Aorta (tissue), 5 donors: Measurements from ENCODE around the gene KIF7. TPM values are rescaled to one million over a fixed set of nuclear protein-coding genes. Genes with fewer than 3 reads are reported as not detected.
A peak's percentile ranks its signal among the peaks of the same experiment; 100 is the strongest.

Source experiments
- ATAC-seq: fragments of 200-7000 bp; cut with Tn5 transposase; one replicate; pipeline ENCODE4 v1.9.1; 2022; ENCODE audit warnings: moderate library complexity; ENCODE audit not compliant: low FRiP score
- DNase-seq, 2 donors: peaks; one replicate each; pipeline ENCODE4 v3.0.0-alpha.2; 2020
- H3K27ac ChIP-seq, 2 donors: one replicate each; pipeline ENCODE4 v1.5.1; 2013; ENCODE audit warnings: low read length in 2 of 2, mild to moderate bottlenecking in 2 of 2, moderate library complexity in 2 of 2, control low read depth in 1 of 2, inconsistent platforms in 1 of 2, low read depth in 1 of 2
- H3K27me3 ChIP-seq, 2 donors: one replicate each; pipeline ENCODE4 v1.6.1; 2013; ENCODE audit warnings: control low read depth in 1 of 2, low read length in 1 of 2, mild to moderate bottlenecking in 1 of 2, moderate library complexity in 1 of 2; ENCODE audit not compliant: insufficient read depth in 2 of 2, control insufficient read depth in 1 of 2
- H3K36me3 ChIP-seq, 2 donors: one replicate each; pipeline ENCODE4 v1.6.1; 2013; ENCODE audit warnings: control low read depth in 1 of 2, low read length in 1 of 2, mild to moderate bottlenecking in 1 of 2; ENCODE audit not compliant: insufficient read depth in 2 of 2, control insufficient read depth in 1 of 2
- H3K4me1 ChIP-seq, 2 donors: one replicate each; pipeline ENCODE4 v1.6.1; 2013; ENCODE audit warnings: low read length in 2 of 2, control low read depth in 1 of 2, mild to moderate bottlenecking in 1 of 2, moderate library complexity in 1 of 2; ENCODE audit not compliant: insufficient read depth in 2 of 2, control insufficient read depth in 1 of 2
- H3K4me3 ChIP-seq, 2 donors: one replicate each; pipeline ENCODE4 v1.5.1; 2013; ENCODE audit warnings: low read length in 2 of 2, control low read depth in 1 of 2, mild to moderate bottlenecking in 1 of 2
- H3K9me3 ChIP-seq: one replicate; pipeline ENCODE4 v1.6.1; 2013; ENCODE audit warnings: mild to moderate bottlenecking, low read length; ENCODE audit not compliant: control insufficient read depth
- WGBS, 2 donors: extraction: QIAGEN DNeasy Blood & Tissue Kit; methylation state at CpG; one replicate each; pipeline ENCODE4 v1.1.7; 2013; 5-methylcytosine and 5-hydroxymethylcytosine counted together
- intact Hi-C, 2 donors: fragments of 100-400 bp; cut with DNase I; formaldehyde crosslinking; loops; one replicate each; pipeline versions ENCODE4 v1.14.2 to v1.15.0; 2022
- long read RNA-seq, 2 donors: library from polyadenylated mRNA; unstranded; transcript quantifications; one replicate each; pipeline ENCODE4 v2.0.0, GENCODE V29; 2020 to 2021
- polyA plus RNA-seq, 2 donors: library from polyadenylated mRNA; stranded (reverse); fragments of 200-250 nt; gene quantifications; one replicate each; pipeline ENCODE4 v1.2.3, GENCODE V29; 2013
- total RNA-seq, 2 donors: library from RNA; stranded (reverse); fragmentation: NEBNext Ultra II Directional; extraction: Animal tissue kit (Norgen Biotek cat#: 25700); gene quantifications; one replicate each; pipeline ENCODE4 v1.2.1, GENCODE V29; 2021
- donor health status: healthy with polysubstance abuse.
- donor health status: Bipolar disorder and iron deficiency.
- donor health status: DM: no; HTN: no; CAD: no.
- donor health status: DM: no; HTN: no; CAD: no.
- donor health status: DM: yes; HTN: yes; CAD: no.

KIF7 gene, protein sequence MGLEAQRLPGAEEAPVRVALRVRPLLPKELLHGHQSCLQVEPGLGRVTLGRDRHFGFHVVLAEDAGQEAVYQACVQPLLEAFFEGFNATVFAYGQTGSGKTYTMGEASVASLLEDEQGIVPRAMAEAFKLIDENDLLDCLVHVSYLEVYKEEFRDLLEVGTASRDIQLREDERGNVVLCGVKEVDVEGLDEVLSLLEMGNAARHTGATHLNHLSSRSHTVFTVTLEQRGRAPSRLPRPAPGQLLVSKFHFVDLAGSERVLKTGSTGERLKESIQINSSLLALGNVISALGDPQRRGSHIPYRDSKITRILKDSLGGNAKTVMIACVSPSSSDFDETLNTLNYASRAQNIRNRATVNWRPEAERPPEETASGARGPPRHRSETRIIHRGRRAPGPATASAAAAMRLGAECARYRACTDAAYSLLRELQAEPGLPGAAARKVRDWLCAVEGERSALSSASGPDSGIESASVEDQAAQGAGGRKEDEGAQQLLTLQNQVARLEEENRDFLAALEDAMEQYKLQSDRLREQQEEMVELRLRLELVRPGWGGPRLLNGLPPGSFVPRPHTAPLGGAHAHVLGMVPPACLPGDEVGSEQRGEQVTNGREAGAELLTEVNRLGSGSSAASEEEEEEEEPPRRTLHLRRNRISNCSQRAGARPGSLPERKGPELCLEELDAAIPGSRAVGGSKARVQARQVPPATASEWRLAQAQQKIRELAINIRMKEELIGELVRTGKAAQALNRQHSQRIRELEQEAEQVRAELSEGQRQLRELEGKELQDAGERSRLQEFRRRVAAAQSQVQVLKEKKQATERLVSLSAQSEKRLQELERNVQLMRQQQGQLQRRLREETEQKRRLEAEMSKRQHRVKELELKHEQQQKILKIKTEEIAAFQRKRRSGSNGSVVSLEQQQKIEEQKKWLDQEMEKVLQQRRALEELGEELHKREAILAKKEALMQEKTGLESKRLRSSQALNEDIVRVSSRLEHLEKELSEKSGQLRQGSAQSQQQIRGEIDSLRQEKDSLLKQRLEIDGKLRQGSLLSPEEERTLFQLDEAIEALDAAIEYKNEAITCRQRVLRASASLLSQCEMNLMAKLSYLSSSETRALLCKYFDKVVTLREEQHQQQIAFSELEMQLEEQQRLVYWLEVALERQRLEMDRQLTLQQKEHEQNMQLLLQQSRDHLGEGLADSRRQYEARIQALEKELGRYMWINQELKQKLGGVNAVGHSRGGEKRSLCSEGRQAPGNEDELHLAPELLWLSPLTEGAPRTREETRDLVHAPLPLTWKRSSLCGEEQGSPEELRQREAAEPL (N-terminal part only)
- 10 to 100 TPM; 16.5 to 17.5 TPM for total RNA-seq
- polyA plus RNA-seq, result 10 to 100 TPM in 1 of 2 donors, 1 to 10 TPM in 1; 3.1 to 16.0 TPM
- long read RNA-seq, donor 1, partial matches to known transcripts, result 27 of 34 reads
- long read RNA-seq, donor 1, other reads (novel, unspliced or antisense), result 7 of 34 reads
- long read RNA-seq, donor 2, partial matches to known transcripts, result 14 of 31 reads
- long read RNA-seq, donor 2, other reads (novel, unspliced or antisense), result 17 of 31 reads

DNA sequence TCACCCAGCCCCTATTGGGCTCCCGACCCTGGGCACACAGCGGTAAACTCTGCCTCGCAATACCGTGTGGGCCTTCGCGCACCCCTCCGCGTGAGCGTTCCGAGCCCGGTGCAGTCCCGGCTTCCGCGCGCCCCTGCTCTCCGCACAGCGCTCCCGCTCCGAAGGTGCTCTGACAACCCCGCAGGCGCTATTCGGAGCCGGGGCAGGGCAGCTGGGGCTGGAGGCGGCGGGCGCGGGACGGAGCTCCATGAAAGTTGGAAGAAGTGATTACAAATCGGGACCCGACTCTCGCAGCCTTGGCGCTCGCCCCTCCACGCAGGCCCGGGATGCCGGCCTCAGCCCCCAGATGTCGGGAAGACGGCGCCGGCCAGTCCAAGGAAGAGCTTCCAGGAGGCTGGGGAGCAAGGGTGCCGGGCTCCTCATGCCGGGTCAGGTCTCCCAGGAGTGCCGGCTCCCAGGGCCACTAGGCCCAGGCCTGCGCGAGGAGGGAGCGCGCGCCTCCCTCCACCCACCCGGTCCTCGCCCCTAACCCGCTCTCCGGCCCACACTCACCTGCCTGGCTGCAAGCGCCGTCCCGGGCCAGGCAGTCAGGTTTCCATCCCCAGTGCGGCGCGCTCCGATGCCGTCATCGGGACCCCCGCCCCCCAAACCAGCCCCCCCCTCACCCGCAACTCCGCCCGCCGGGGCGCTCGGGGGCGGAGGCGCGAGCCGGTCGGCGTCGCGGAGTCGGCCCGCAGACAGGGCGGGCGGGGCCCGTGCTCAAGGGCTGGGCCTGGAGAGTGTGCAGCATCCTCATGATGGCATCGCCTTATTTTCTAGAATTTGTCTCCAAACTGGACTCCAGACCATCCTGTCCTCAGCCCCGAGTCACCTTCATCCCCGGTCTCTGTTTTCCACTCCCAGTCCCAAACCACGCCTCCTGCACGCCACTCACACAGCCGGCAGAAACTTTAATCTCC, at the start of gene KIF7:
TSS of gene KIF7 (minus strand) at position 621 of the 959 bp plus-strand sequence. CDS start 2,537 bp downstream, outside the sequence.
- Histone ChIP-seq H3K36me3 (no peaks in the 10 kb centered on the region), H3K4me3 (peak within 1 kb of the TSS; percentile 69 to 92), H3K27me3 (no peaks in the 10 kb centered on the region), H3K4me1 (no peaks in the 10 kb centered on the region), H3K9me3 (no peaks in the 10 kb centered on the region), H3K27ac (peak within 1 kb of the TSS in 1 of 2 donors; percentile 59)
- intact Hi-C loops, result loop anchor here in 1 of 2 donors (2.0 kb wide), 1 partner anchor 40 kb away; no protein-coding TSS in a partner anchor
- WGBS, 2 donors, result 1% methylated on average over 81 to 87 of the region's 87 CpGs
- ATAC-seq (peak; percentile 87), DNase-seq (peak in 1 of 2 donors; percentile 82)

DNA sequence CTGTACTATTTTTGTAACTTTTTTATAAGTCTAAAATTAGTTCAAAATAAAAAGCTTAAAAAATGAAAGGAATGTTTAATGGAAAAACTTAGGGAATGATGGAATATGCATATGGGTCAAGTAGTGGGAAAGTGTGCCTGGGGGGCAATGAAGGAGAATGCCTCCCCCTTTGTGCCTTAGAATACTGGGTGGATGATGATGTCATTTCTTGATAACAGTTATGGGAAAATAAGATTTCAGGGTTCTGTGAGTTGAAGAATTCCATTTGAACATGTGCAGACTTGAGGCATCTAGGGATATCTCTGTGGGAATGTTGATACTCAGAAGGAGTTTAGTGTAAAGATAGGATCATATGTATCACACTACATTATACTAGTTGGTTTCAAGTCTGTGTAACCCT, 49.1 kb upstream of the KIF7 start:
- H3K36me3 ChIP-seq, result no peaks in the 10 kb centered on the region
- H3K27ac ChIP-seq, result no peak overlapping the region
- intact Hi-C loops, result no loop called here
- no peak overlapping the region for H3K4me3 ChIP-seq
- H3K4me1 ChIP-seq, result peaks cover 0 to 4% of the 10 kb centered on the region in 2 donors
- H3K9me3 ChIP-seq, result no peaks in the 10 kb centered on the region
- H3K27me3 ChIP-seq, result no peaks in the 10 kb centered on the region
- ATAC-seq (no peak), DNase-seq (no peak)

DNA sequence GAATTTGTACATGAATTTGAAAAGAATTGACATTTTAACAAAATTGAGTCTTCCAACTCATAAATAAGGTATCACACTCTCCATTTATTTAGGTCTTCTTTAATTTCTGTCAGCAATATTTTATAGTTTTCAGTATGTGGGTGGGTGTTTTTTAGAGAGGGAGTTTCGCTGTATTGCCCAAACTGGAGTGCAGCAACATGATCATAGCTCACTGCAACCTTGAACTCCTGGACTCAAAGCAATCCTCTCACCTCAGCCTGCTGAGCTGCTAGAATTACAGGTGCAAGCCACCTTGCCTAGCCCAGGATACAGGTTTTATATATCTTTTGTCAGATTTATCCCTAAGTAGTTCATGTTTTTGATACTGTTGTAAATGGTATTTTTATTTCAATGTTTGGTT, 39.9 kb upstream of the KIF7 start:
- DNase-seq, result no peak
- Histone ChIP-seq H3K4me1 (no peaks in the 10 kb centered on the region), H3K36me3 (no peaks in the 10 kb centered on the region), H3K27ac (no peak overlapping the region), H3K4me3 (no peak overlapping the region), H3K27me3 (no peaks in the 10 kb centered on the region), H3K9me3 (no peaks in the 10 kb centered on the region)
- no peak for ATAC-seq
- intact Hi-C loops, result loop anchor here in 1 of 2 donors (2.0 kb wide), 1 partner anchor 40 kb away; the partner anchor contains the start of gene KIF7
- 93 to 97% methylated on average over 1 of the region's 1 CpG for WGBS, 2 donors

DNA sequence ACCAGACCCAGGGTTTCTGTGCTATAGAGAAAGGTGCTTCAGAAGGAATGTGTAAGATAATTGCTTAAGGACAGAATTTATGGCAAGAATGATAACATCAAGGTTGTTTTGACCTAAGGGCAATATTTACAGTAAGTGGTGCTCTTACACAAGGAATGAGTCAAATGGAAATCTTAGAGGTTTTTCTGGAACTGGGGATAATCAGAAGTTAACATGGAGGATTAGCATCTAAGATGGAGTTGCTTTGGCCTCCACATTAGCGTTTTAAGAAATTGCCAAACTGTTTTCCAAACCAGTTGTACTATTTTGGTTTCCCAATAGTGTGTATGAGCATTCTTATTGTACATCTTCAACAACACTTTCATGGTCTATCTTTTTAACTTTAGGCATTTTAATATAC, 38.4 kb upstream of the KIF7 start:
- no peaks in the 10 kb centered on the region for H3K27me3 ChIP-seq
- H3K27ac ChIP-seq, result no peak overlapping the region
- ATAC-seq (no peak), DNase-seq (no peak)
- no peaks in the 10 kb centered on the region for H3K36me3 ChIP-seq
- H3K9me3 ChIP-seq, result no peaks in the 10 kb centered on the region
- no peaks in the 10 kb centered on the region for H3K4me1 ChIP-seq
- intact Hi-C loops, result loop anchor here (2.0 to 5.0 kb wide), 2 partner anchors 39 to 46 kb away; partner anchors contain the start of gene KIF7 (in 1 of the 2)
- WGBS, 2 donors, result 76 to 86% methylated on average over 1 of the region's 1 CpG
- H3K4me3 ChIP-seq, result no peak overlapping the region

DNA sequence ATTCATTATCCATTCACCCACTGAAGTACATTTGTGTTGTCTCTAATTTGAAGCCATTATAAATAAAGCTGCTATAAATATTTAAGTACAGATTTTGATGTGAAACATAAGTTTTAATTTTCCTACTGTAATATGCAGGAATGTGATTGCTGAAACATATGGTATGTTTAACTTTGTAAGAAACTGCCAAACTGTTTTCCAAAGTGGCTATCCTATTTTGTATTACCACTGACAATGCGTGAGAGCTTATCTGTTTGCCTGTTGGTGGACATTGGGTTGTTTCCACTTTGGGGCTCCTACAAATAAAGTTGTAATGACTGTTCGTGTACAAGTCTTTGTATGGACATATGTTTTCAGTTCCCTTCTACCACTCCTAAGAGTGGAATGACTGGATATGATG, 37.8 kb upstream of the KIF7 start:
- H3K27ac ChIP-seq, result no peak overlapping the region
- intact Hi-C loops, result loop anchor here in 1 of 2 donors (5.0 kb wide), 1 partner anchor 46 kb away; no protein-coding TSS in a partner anchor
- 33 to 64% methylated on average over 2 of the region's 2 CpGs for WGBS, 2 donors

DNA sequence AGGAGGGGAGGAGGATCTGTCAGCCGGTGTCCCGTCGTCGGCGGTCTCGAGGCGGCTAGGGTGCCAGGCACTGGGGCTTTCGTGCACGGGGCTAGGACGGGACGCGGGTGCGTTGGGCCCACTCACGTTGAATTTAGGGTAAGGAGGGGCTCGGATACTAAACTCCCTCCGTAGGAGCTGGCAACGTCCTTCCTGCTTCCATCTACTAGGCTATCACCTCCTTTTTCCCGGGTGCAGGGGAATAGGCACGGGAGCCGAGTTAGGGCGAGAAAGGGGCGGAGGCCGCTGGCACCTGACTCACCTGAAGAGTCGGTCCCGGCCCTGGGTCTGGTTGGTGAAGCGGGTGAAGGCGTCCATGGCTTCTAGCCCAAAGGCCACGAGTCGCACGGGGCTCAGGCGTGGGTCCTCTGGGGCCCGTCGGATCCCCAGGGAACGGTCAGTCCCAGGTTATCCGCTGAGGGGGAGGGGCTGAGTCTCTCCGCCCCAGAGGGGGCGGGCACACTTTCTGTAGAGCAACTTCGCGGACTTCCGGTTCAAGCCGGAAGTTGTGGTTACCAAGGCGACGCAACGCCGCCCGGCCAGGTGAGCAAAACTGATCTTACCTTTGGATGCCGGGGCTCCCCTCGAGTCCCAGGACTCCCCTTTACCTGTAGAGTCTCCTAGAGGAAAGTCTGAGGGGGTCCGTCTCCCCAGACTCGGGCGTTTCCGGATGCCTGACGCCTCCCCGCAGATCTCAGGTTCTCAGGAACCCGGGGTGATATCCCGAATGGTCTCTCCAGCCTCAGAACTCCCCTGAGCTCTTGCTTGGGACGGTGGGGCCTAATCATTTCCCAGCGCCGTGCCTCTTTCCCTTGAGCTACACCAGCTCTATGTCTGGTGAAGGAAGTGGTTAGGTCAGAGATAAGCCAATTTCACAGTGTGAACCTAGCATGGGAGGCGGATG, 35.3 kb upstream of the KIF7 start, which contains the start of the genes PEX11A and WDR93:
TSS of gene PEX11A (minus strand) at position 479 of the 943 bp plus-strand sequence. CDS start at position 357, 122 bp downstream.
TSS of gene WDR93 (plus strand) at position 536 of the 943 bp plus-strand sequence. CDS start 10,936 bp downstream, outside the sequence.
- intact Hi-C loops, result loop anchor here in 1 of 2 donors (5.0 kb wide), 1 partner anchor 43 kb away; no protein-coding TSS in a partner anchor
- no peak within 1 kb of the TSS for H3K27ac ChIP-seq
- WGBS, 2 donors, result 2% methylated on average over 60 of the region's 60 CpGs
- ATAC-seq (peak; percentile 93), DNase-seq (peak; percentile 90 to 93)
- H3K27me3 ChIP-seq, result no peaks in the 10 kb centered on the region
- H3K9me3 ChIP-seq, result no peaks in the 10 kb centered on the region
- no peaks in the 10 kb centered on the region for H3K36me3 ChIP-seq
- H3K4me3 ChIP-seq, result peak within 1 kb of the TSS; percentile 71 to 78
- peaks cover 0 to 1% of the 10 kb centered on the region in 2 donors for H3K4me1 ChIP-seq

More for the DNA sequence above, 37.8 kb upstream of the KIF7 start:
- no peaks in the 10 kb centered on the region for H3K9me3 ChIP-seq
- ATAC-seq (no peak), DNase-seq (no peak)
- no peaks in the 10 kb centered on the region for H3K4me1 ChIP-seq
- no peak overlapping the region for H3K4me3 ChIP-seq
- no peaks in the 10 kb centered on the region for H3K36me3 ChIP-seq
- H3K27me3 ChIP-seq, result no peaks in the 10 kb centered on the region
